Brain microvascular endothelial cell (primary cell): Measurements from ENCODE around the gene MXRA8.

Experiments used
- DNase-seq: peaks from one replicate; pipeline ENCODE4 v3.0.0-alpha.2; 2020
- H3K27ac ChIP-seq: fragments of 250-450 bp; sonication (Bioruptor Pico); 2 replicates; pipeline ENCODE4 v1.5.1; 2020; ENCODE audit warnings: mild to moderate bottlenecking, moderate library complexity
- H3K27me3 ChIP-seq: fragments of 250-450 bp; sonication (Bioruptor Pico); replicated peaks from 2 replicates; pipeline ENCODE4 v1.5.1; 2020; ENCODE audit warnings: mild to moderate bottlenecking
- H3K36me3 ChIP-seq: fragments of 250-450 bp; sonication (Bioruptor Pico); replicated peaks from 2 replicates; pipeline ENCODE4 v1.5.1; 2020; ENCODE audit warnings: mild to moderate bottlenecking
- H3K4me3 ChIP-seq: 2 replicates; pipeline ENCODE4 v1.5.1; 2011; ENCODE audit warnings: low read depth, mild to moderate bottlenecking, control low read depth, low read length, moderate library complexity
- CTCF ChIP-seq: IDR thresholded peaks from 2 replicates; pipeline ENCODE4 v1.5.1; 2011; ENCODE audit warnings: low read depth, mild to moderate bottlenecking, moderate library complexity, low read length, control low read depth, inconsistent platforms; ENCODE audit errors: missing control alignments
- in situ Hi-C: cut with HindIII; loops from 2 replicates; pipeline ENCODE4 v1.10.0; 2017; ENCODE audit warnings: low sequenced_read_pairs, low pct_ligation_motif_present

Gene MXRA8

GRCh38 chr1:1355416-1355815, 2.9 kb downstream of the MXRA8 start:
- TF ChIP-seq CTCF, result no peak
- Histone ChIP-seq H3K27me3 (no peaks in the 10 kb centered on the region), H3K4me3 (peak overlapping the region; percentile 26), H3K36me3 (peaks cover 8% of the 10 kb centered on the region), H3K27ac (no peak overlapping the region)
- in situ Hi-C loops, result no loop called here
- DNase-seq, result no peak

GRCh38 chr1:1354271-1355247, 3.8 kb downstream of the MXRA8 start:
- TF ChIP-seq CTCF, result no peak
- no peak for DNase-seq
- in situ Hi-C loops, result no loop called here
- H3K27ac ChIP-seq, result no peak overlapping the region
- no peaks in the 10 kb centered on the region for H3K27me3 ChIP-seq
- H3K4me3 ChIP-seq, result no peak overlapping the region
- peaks cover 8% of the 10 kb centered on the region for H3K36me3 ChIP-seq

- H3K36me3 ChIP-seq, result peaks cover 8% of the 10 kb centered on the region
- no peaks in the 10 kb centered on the region for H3K27me3 ChIP-seq
- no peak for TF ChIP-seq CTCF
- no peak overlapping the region for H3K27ac ChIP-seq
- H3K4me3 ChIP-seq, result no peak overlapping the region
- DNase-seq, result no peak
- in situ Hi-C loops, result no loop called here
These were observed 4.8 kb downstream of the MXRA8 start for GRCh38 chr1:1353389-1354151.

- H3K4me3 ChIP-seq, result no peak overlapping the region
- TF ChIP-seq CTCF, result no peak
- H3K27me3 ChIP-seq, result no peaks in the 10 kb centered on the region
- DNase-seq, result no peak
- peaks cover 8% of the 10 kb centered on the region for H3K36me3 ChIP-seq
- in situ Hi-C loops, result no loop called here
- H3K27ac ChIP-seq, result no peak overlapping the region
These were observed 5.5 kb downstream of the MXRA8 start for GRCh38 chr1:1352786-1353388.

GRCh38 chr1:1351511-1352427, 6.6 kb downstream of the MXRA8 start:
- no peak overlapping the region for H3K4me3 ChIP-seq
- in situ Hi-C loops, result no loop called here

More at GRCh38 chr1:1351511-1352427, 6.6 kb downstream of the MXRA8 start:
- Histone ChIP-seq H3K27me3 (no peaks in the 10 kb centered on the region), H3K36me3 (peaks cover 8% of the 10 kb centered on the region), H3K27ac (no peak overlapping the region)
- no peak for DNase-seq
- no peak for TF ChIP-seq CTCF
